ENCODE results near the gene UBE2L6.

DNA sequence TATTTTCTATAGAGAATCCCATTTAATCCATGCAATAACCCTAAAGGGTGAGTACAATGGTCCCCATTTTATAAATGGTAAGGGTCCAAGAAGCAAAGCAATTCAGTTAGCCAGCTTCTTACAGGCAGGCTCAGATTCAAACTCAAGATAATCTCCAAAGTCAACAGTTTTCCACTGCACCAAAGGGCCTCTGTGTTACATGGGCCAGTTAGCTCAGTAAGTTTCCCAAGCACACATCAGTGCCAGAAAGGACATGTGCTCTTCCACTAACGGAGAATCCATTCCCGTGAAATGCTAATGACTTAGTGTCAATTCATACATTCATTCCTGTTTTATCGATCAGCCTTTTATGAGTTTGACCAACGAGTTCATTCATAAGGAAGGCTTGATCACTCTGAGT lies 63.0 kb downstream of the UBE2L6 start:
- no peak for TF ChIP-seq GATA2 (IDR thresholded peaks at IDR 0.05; ENCODE audit: low read depth, low read length)
- no peak for TF ChIP-seq GATA3 (IDR thresholded peaks at IDR 0.05; ENCODE audit: low read depth, low read length)
